Trophoblast cell (in vitro differentiated cells and primary cell): Measurements from ENCODE around the gene METTL1.

Source experiments
- DNase-seq, 2 donors: peaks; one replicate each; pipeline ENCODE4 v3.0.0-alpha.2; 2016
- H2AFZ ChIP-seq: 2 replicates; pipeline ENCODE4 v1.6.1; 2013; ENCODE audit warnings: low read length, moderate library complexity, mild to moderate bottlenecking; ENCODE audit not compliant: insufficient read depth, poor library complexity
- H2AK5ac ChIP-seq: 2 replicates; pipeline ENCODE4 v1.6.1; 2013; ENCODE audit warnings: mild to moderate bottlenecking, low read length
- H2BK120ac ChIP-seq: 2 replicates; pipeline ENCODE4 v1.6.1; 2013; ENCODE audit warnings: low read length, mild to moderate bottlenecking, moderate library complexity; ENCODE audit not compliant: insufficient read depth, poor library complexity
- H2BK12ac ChIP-seq: 2 replicates; pipeline ENCODE4 v1.6.1; 2013; ENCODE audit warnings: mild to moderate bottlenecking, low read length, moderate library complexity
- H2BK5ac ChIP-seq: 2 replicates; pipeline ENCODE4 v1.6.1; 2013; ENCODE audit warnings: low read length, low read depth, moderate library complexity, mild to moderate bottlenecking; ENCODE audit not compliant: poor library complexity
- H3K14ac ChIP-seq: 2 replicates; pipeline ENCODE4 v1.6.1; 2013; ENCODE audit warnings: mild to moderate bottlenecking, low read length
- H3K18ac ChIP-seq: 2 replicates; pipeline ENCODE4 v1.6.1; 2013; ENCODE audit warnings: mild to moderate bottlenecking, low read length
- H3K23ac ChIP-seq: 2 replicates; pipeline ENCODE4 v1.6.1; 2013; ENCODE audit warnings: low read length
- H3K27ac ChIP-seq: 2 replicates; pipeline ENCODE4 v1.5.1; 2013; ENCODE audit warnings: low read depth, mild to moderate bottlenecking, inconsistent platforms, low read length, moderate library complexity
- H3K27me3 ChIP-seq: 2 replicates; pipeline ENCODE4 v1.6.1; 2013; ENCODE audit warnings: inconsistent platforms, mild to moderate bottlenecking, low read length, moderate library complexity; ENCODE audit not compliant: insufficient read depth
- H3K36me3 ChIP-seq, 2 experiments: 1 replicate in 1 of 2; 2 replicates in 1 of 2; pipeline ENCODE4 v1.6.1; 2013; ENCODE audit warnings: low read length in 2 of 2, mild to moderate bottlenecking in 2 of 2, moderate library complexity in 1 of 2; ENCODE audit not compliant: insufficient read depth in 2 of 2, control insufficient read depth in 1 of 2
- H3K4ac ChIP-seq: 2 replicates; pipeline ENCODE4 v1.6.1; 2013; ENCODE audit warnings: low read depth, mild to moderate bottlenecking, low read length, moderate library complexity
- H3K4me1 ChIP-seq, 2 experiments: 1 replicate in 1 of 2; 2 replicates in 1 of 2; pipeline ENCODE4 v1.6.1; 2013; ENCODE audit warnings: low read length in 2 of 2, mild to moderate bottlenecking in 2 of 2, moderate library complexity in 1 of 2; ENCODE audit not compliant: insufficient read depth in 2 of 2, control insufficient read depth in 1 of 2
- H3K4me2 ChIP-seq: 2 replicates; pipeline ENCODE4 v1.6.1; 2013; ENCODE audit warnings: inconsistent platforms, mild to moderate bottlenecking, low read length, moderate library complexity
- H3K4me3 ChIP-seq: 2 replicates; pipeline ENCODE4 v1.5.1; 2013; ENCODE audit warnings: mild to moderate bottlenecking, low read depth, low read length, inconsistent platforms
- H3K79me1 ChIP-seq: one replicate; pipeline ENCODE4 v1.6.1; 2013; ENCODE audit warnings: low read length
- H3K79me2 ChIP-seq: 2 replicates; pipeline ENCODE4 v1.6.1; 2013; ENCODE audit warnings: low read length, mild to moderate bottlenecking; ENCODE audit not compliant: control insufficient read depth, insufficient read depth, poor library complexity
- H3K9ac ChIP-seq: 2 replicates; pipeline ENCODE4 v1.6.1; 2013; ENCODE audit warnings: mild to moderate bottlenecking, low read length
- H3K9me3 ChIP-seq: 2 replicates; pipeline ENCODE4 v1.6.1; 2013; ENCODE audit warnings: low read depth, mild to moderate bottlenecking, control low read depth, inconsistent platforms, low read length; ENCODE audit not compliant: insufficient read depth
- H4K12ac ChIP-seq: 2 replicates; pipeline ENCODE4 v1.6.1; 2013; ENCODE audit warnings: low read depth, mild to moderate bottlenecking, low read length, moderate library complexity
- H4K8ac ChIP-seq: 2 replicates; pipeline ENCODE4 v1.6.1; 2013; ENCODE audit warnings: low read depth, mild to moderate bottlenecking, low read length, moderate library complexity
- H4K91ac ChIP-seq: one replicate; pipeline ENCODE4 v1.6.1; 2013; ENCODE audit warnings: low read depth, mild to moderate bottlenecking, low read length, moderate library complexity
- WGBS: extraction: QIAGEN DNeasy Blood & Tissue Kit; methylation state at CpG from one replicate; pipeline ENCODE4 v1.1.7; 2013; ENCODE audit warnings: missing lambda C conversion rate; ENCODE audit not compliant: insufficient read length, insufficient coverage; ENCODE audit errors: extremely low coverage; 5-methylcytosine and 5-hydroxymethylcytosine counted together

METTL1 gene

GRCh38 chr12:57777367-57777766 is 5.5 kb upstream of the METTL1 start:
- Histone ChIP-seq H3K27me3 (no peaks in the 10 kb centered on the region), H3K4me3 (no peak overlapping the region), H3K9me3 (no peaks in the 10 kb centered on the region), H3K79me2 (peaks cover 4% of the 10 kb centered on the region), H3K4ac (no peak overlapping the region), H3K27ac (no peak overlapping the region), H4K8ac (no peak overlapping the region), H3K18ac (no peak overlapping the region), H2BK120ac (no peak overlapping the region), H3K36me3 (no peaks in the 10 kb centered on the region), H3K4me2 (no peak overlapping the region), H3K79me1 (peaks cover 6% of the 10 kb centered on the region), H3K4me1 (peaks cover 0 to 2% of the 10 kb centered on the region in 2 experiments), H4K12ac (no peak overlapping the region), H2BK12ac (no peak overlapping the region), H2AFZ (no peak overlapping the region), H2BK5ac (no peak overlapping the region), H2AK5ac (no peak overlapping the region), H4K91ac (no peak overlapping the region), H3K14ac (no peak overlapping the region), H3K9ac (no peak overlapping the region), H3K23ac (no peak overlapping the region)
- DNase-seq: no peak
- no CpG with 5 or more reads among the region's 7 CpGs for WGBS

GRCh38 chr12:57776247-57776587 is 4.3 kb upstream of the METTL1 start:
- H3K4ac ChIP-seq: no peak overlapping the region
- H4K91ac ChIP-seq: no peak overlapping the region
- no peak overlapping the region for H4K12ac ChIP-seq
- H3K9me3 ChIP-seq: no peaks in the 10 kb centered on the region
- peaks cover 7% of the 10 kb centered on the region for H3K79me2 ChIP-seq
- no peak overlapping the region for H3K18ac ChIP-seq
- no CpG with 5 or more reads among the region's 2 CpGs for WGBS
- H2AK5ac ChIP-seq: no peak overlapping the region
- H2BK120ac ChIP-seq: no peak overlapping the region
- H3K27me3 ChIP-seq: no peaks in the 10 kb centered on the region
- H3K9ac ChIP-seq: no peak overlapping the region
- H2BK5ac ChIP-seq: no peak overlapping the region
- H3K79me1 ChIP-seq: peaks cover 11% of the 10 kb centered on the region
- DNase-seq: no peak
- no peak overlapping the region for H4K8ac ChIP-seq
- no peak overlapping the region for H3K14ac ChIP-seq
- H3K4me3 ChIP-seq: no peak overlapping the region
- H3K36me3 ChIP-seq: no peaks in the 10 kb centered on the region
- no peak overlapping the region for H2AFZ ChIP-seq
- peaks cover 2 to 4% of the 10 kb centered on the region in 2 experiments for H3K4me1 ChIP-seq
- no peak overlapping the region for H3K27ac ChIP-seq
- H3K4me2 ChIP-seq: no peak overlapping the region
- no peak overlapping the region for H3K23ac ChIP-seq
- H2BK12ac ChIP-seq: no peak overlapping the region

- no peak overlapping the region for H3K9ac ChIP-seq
- peaks cover 11% of the 10 kb centered on the region for H3K79me1 ChIP-seq
- H4K91ac ChIP-seq: no peak overlapping the region
- no peak overlapping the region for H3K14ac ChIP-seq
- H3K18ac ChIP-seq: no peak overlapping the region
- peaks cover 2 to 8% of the 10 kb centered on the region in 2 experiments for H3K4me1 ChIP-seq
- WGBS: no CpG with 5 or more reads among the region's 4 CpGs
- no peak overlapping the region for H3K23ac ChIP-seq
- H4K8ac ChIP-seq: no peak overlapping the region
- no peak overlapping the region for H4K12ac ChIP-seq
- peaks cover 0 to 2% of the 10 kb centered on the region in 2 experiments for H3K36me3 ChIP-seq
- no peaks in the 10 kb centered on the region for H3K27me3 ChIP-seq
- no peak overlapping the region for H3K4me3 ChIP-seq
- H2AFZ ChIP-seq: no peak overlapping the region
- no peak for DNase-seq
- H3K79me2 ChIP-seq: peaks cover 7% of the 10 kb centered on the region
- no peak overlapping the region for H3K27ac ChIP-seq
- no peak overlapping the region for H2BK120ac ChIP-seq
- H2BK12ac ChIP-seq: no peak overlapping the region
- H2AK5ac ChIP-seq: no peak overlapping the region
- no peaks in the 10 kb centered on the region for H3K9me3 ChIP-seq
- H3K4me2 ChIP-seq: no peak overlapping the region
- H2BK5ac ChIP-seq: no peak overlapping the region
- H3K4ac ChIP-seq: no peak overlapping the region
Observed at GRCh38 chr12:57775563-57776246, 3.8 kb upstream of the METTL1 start.

GRCh38 chr12:57775044-57775443 is 3.1 kb upstream of the METTL1 start:
- WGBS: no CpG with 5 or more reads among the region's 3 CpGs
- Histone ChIP-seq H3K79me1 (peaks cover 11% of the 10 kb centered on the region), H3K36me3 (peaks cover 0 to 4% of the 10 kb centered on the region in 2 experiments), H2AK5ac (no peak overlapping the region), H3K79me2 (peaks cover 7% of the 10 kb centered on the region), H2BK12ac (no peak overlapping the region), H3K4me1 (peaks cover 2 to 8% of the 10 kb centered on the region in 2 experiments), H4K12ac (no peak overlapping the region), H3K27ac (no peak overlapping the region), H3K18ac (no peak overlapping the region), H2AFZ (no peak overlapping the region), H2BK120ac (no peak overlapping the region), H3K14ac (no peak overlapping the region), H3K4ac (no peak overlapping the region), H2BK5ac (no peak overlapping the region), H3K27me3 (no peaks in the 10 kb centered on the region), H4K8ac (no peak overlapping the region), H4K91ac (no peak overlapping the region), H3K23ac (no peak overlapping the region), H3K9me3 (no peaks in the 10 kb centered on the region), H3K4me3 (no peak overlapping the region), H3K9ac (no peak overlapping the region), H3K4me2 (no peak overlapping the region)
- DNase-seq: no peak
